HG02840 (cell line): ENCODE measurements around the gene MYO3B.
"Not testable (repeated sequence)": the region's sequence is repeated elsewhere in the genome, so short reads cannot be mapped to it uniquely, and the experiment has no call there.

Experiments
- ATAC-seq: cut with Tn5 transposase; IDR thresholded peaks from one replicate; pipeline ENCODE4 v1.9.1; 2021; ENCODE audit warnings: mild to moderate bottlenecking, moderate library complexity, moderate number of reproducible peaks; ENCODE audit not compliant: unreplicated experiment, low FRiP score

The MYO3B gene

DNA sequence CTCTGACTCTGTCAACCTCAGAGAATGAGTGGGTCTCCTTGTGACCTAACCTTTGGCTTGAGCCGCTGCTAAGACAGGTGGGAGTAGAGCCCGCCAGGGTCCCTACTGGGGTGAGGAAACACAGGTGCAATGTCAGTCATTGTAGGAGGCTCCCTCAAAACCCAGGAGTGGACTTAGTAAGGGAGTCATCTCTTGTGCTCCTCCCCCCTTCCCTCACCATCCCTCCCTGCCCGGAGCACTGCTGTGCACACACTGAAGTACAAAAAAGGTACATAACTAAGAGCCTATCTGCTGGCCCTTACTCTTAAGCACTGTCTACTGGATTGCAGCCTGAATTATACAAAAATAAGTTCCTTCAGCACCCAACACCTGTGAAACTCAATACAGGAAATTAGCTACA, 77.2 kb downstream of the MYO3B start:
- ATAC-seq = no peak

DNA sequence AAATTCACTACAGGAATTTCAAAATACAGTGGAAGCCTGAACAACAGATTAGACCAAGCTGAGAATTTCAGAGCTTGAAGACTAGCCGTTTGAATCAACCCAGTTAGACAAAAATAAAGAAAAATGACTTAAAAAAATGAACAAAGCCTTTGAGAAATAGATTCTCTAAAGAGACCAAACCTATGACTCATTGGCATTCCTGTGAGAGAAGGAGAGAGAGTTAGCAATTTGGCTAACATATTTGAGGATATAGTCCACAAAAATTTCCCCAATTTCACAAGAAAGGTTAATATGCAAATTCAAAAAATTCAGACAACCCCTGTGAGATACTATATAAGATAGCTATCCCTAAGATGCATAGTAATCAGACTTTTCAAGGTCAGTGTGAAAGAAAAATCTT, 78.0 kb downstream of the MYO3B start:
- no peak for ATAC-seq

DNA sequence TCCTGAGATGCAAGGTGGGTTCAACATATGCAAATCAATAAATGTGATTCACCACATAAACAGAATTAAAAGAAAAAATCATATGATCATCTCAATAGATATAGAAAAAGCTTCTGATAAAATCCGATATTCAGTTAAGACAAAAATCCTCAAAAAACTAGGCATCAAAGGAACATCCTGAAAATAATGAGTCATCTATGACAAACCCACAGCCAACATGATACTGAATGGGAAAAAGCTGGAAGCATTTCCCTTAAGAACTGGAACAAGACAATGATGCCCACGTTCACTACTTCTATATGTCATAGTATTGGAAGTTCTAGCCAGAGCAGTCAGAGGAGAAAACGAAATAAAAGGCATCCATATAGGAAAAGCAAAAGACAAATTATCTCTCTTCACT, 80.4 kb downstream of the MYO3B start:
- ATAC-seq = no peak

- no peak for ATAC-seq
These were observed 82.2 kb downstream of the MYO3B start for GRCh38 chr2:170260188-170260587.

- no peak for ATAC-seq
These were observed 83.6 kb downstream of the MYO3B start for GRCh38 chr2:170261566-170261965.

GRCh38 chr2:170262343-170262742, 84.4 kb downstream of the MYO3B start:
- ATAC-seq = no peak

GRCh38 chr2:170262806-170263205, 84.9 kb downstream of the MYO3B start:
- no peak for ATAC-seq

GRCh38 chr2:170263728-170264521, 86.0 kb downstream of the MYO3B start:
- ATAC-seq = not testable (repeated sequence)

DNA sequence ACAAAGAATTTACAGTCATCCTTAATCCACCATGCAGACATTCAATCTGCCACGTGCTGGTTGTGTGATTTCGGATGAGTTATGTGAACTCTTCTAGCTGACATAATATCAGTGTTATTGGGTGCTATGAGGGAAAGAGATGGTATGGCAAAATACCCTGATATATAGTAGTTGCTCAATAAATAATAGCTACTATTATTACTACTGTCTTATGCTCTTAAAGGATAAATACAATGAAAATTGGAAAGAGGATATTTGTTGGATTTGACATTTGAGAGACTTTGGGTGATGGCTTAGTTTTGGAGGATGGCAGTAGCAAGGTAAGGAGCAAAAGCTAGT, 86.5 kb downstream of the MYO3B start:
- no peak for ATAC-seq

- ATAC-seq = no peak
These were observed 86.9 kb downstream of the MYO3B start for GRCh38 chr2:170264865-170265264.

- no peak for ATAC-seq
These were observed 87.4 kb downstream of the MYO3B start for GRCh38 chr2:170265321-170265720.

DNA sequence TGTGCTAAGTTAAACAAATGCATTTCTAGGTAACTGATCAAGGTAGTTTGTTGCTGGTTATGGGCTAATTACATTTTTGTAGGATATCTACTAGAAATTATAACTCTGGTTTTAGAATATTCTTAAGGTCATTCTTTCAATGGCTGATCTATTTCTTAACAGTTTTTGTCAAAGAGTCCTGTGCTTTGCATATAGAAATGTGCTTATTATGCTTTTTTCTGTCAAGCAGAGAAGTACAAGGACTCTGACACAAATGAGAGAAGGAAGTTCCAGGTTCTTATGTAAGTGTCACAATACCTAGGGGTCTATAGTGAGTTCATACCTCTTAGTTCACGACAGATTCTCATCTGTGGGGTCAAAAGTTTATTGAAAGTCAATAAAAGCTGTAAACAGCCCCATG, 88.4 kb downstream of the MYO3B start:
- ATAC-seq = no peak

- no peak for ATAC-seq
These were observed 89.1 kb downstream of the MYO3B start for GRCh38 chr2:170267071-170267470.

GRCh38 chr2:170270278-170270864, 92.4 kb downstream of the MYO3B start:
- ATAC-seq = no peak

GRCh38 chr2:170271340-170271739, 93.4 kb downstream of the MYO3B start:
- no peak for ATAC-seq

- ATAC-seq = no peak
These were observed 98.1 kb downstream of the MYO3B start for GRCh38 chr2:170276056-170276455.

GRCh38 chr2:170276925-170277629, 99.1 kb downstream of the MYO3B start:
- no peak for ATAC-seq

DNA sequence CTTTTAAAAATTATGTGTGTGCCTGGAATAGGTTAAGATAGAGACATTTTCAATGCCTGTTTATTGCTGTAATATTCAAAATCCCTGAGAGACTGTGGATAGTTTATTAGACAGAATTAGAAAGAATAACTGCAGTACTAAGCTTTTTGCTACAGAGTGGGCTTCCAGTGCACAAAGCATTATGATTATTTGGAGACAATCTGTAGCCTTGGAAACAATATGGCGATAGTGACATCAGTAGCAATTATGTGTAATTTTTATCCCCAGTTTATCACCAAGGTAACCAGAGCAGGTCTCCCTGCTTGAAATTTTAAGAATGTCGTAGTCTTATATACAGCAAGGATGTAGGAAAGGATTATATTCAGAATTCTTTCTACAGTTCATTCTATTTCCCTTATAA, 100.0 kb downstream of the MYO3B start:
- no peak for ATAC-seq

DNA sequence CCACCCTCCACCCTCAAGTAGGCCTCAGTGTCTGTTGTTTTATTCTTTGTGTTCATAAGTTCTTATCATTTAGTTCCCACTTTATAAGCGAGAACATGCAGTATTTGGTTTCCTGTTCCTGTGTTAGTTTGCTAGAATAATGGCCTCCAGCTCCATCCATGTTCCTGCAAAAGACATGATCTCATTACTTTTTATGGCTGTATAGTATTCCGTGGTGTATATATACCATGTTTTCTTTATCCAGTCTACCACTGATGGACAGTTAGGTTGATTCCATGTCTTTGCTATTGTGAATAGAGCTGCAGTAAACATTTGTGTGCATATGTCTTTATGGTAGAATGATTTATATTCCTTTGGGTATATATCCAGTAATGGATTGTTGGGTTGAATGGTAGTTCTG, 101.7 kb downstream of the MYO3B start:
- ATAC-seq = not testable (repeated sequence)

DNA sequence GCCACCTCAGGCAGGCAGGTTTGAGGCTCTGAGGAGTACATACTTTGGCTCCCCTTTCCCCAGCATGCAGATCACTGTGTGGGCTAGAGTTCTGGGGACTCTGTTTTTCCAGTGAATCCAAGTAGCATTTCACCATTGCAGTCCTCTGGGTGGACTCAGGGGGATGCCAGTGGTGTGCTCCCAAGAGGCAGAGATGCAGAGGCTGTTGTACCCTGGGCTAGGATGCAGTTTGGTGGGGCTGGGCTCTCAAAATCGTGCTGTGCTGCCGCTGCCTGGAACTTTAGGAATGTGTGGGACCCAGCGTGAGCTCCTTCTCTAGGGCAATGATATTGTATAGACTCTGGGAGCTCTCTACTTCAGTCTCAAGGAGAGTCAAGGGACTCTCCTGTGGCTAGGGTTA, 104.9 kb downstream of the MYO3B start:
- ATAC-seq = no peak

GRCh38 chr2:170284205-170284604, 106.3 kb downstream of the MYO3B start:
- no peak for ATAC-seq

DNA sequence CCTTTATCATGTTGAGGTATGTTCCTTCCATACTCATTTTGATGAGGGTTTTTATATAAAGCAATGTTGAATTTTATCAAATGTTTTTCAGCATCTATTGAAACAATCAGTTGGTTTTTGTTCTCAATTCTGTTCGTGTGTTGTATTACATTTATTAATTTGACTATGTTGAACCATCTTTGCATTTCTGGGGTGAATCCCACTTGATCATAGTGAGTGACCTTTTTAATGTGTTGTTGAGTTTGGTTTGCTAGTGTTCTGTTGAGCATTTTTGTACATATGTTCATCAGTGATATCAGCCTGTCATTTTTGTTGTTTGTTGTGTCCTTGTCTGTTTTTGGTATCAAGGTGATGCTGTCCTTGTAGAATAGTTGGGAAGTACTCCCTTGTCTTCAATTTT, 110.9 kb downstream of the MYO3B start:
- ATAC-seq = no peak
